Measurements from ENCODE around the gene INTS6.

DNA sequence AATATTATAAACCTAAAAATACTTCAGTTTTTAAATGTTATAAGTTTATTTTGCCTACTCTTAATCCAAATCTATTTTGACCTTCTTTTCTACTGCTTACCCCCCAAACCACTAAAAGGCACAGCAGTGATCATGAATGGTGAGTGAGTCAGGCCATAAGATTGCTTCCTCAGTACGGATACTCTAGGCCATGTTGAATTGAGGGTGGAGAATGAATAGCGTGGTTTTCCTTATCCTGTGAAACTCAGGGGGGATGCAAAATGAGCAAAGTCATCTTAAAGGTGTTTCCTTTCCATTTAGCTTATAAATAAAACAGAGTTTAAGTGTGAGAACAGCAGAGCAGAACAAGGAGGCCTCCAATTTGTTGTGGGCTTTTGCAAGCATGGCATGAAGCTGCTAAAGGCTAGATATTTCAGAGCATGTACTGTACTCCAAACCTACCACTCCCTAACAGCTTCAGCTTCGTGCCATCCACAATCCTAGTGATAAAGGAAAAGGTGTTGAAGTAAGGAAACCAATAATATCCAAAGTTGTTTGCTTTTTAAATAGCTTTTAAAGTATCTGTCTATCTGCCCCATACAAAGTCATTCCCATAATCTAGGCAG is 88.3 kb downstream of the INTS6 start:
- TF ChIP-seq, protein P1, sequence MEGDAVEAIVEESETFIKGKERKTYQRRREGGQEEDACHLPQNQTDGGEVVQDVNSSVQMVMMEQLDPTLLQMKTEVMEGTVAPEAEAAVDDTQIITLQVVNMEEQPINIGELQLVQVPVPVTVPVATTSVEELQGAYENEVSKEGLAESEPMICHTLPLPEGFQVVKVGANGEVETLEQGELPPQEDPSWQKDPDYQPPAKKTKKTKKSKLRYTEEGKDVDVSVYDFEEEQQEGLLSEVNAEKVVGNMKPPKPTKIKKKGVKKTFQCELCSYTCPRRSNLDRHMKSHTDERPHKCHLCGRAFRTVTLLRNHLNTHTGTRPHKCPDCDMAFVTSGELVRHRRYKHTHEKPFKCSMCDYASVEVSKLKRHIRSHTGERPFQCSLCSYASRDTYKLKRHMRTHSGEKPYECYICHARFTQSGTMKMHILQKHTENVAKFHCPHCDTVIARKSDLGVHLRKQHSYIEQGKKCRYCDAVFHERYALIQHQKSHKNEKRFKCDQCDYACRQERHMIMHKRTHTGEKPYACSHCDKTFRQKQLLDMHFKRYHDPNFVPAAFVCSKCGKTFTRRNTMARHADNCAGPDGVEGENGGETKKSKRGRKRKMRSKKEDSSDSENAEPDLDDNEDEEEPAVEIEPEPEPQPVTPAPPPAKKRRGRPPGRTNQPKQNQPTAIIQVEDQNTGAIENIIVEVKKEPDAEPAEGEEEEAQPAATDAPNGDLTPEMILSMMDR (IDR thresholded peaks at IDR 0.05), result no peak
- no peak for TF ChIP-seq POLR2A (IDR thresholded peaks at IDR 0.05)

Data from right lobe of liver (tissue), 4 donors.